ENCODE results near the gene BTAF1.

GRCh38 chr10:91879515-91880170 is 43.9 kb upstream of the BTAF1 start:
- no peak for TF ChIP-seq CTCF (IDR thresholded peaks at IDR 0.05; ENCODE audit: insufficient read depth, low read depth, low read length)
- TF ChIP-seq EZH2 (IDR thresholded peaks at IDR 0.05; ENCODE audit: insufficient read depth, low read length) = no peak

Data from astrocyte (in vitro differentiated cells and primary cell).